ENCODE measurements around the gene GSTM4. TPM values are rescaled to one million over a fixed set of nuclear protein-coding genes. Genes with fewer than 3 reads are reported as not detected.
"Not testable (repeated sequence)": the region's sequence is repeated elsewhere in the genome, so short reads cannot be mapped to it uniquely, and the experiment has no call there.

Gene GSTM4
- total RNA-seq, 2 experiments from 2014 or later = 6.0 to 8.0 TPM

- peak overlapping the region; percentile 51; the same call in 1 of the 2 replicates for H2AFZ ChIP-seq (ENCODE audit: low read length)
- no peaks in the 10 kb centered on the region for H3K9me3 ChIP-seq (ENCODE audit: low read length)
- BruUV-seq (replicated peaks) = no TSS peak
- no peaks in the 10 kb centered on the region for H4K20me1 ChIP-seq (ENCODE audit: insufficient read depth, low read length)
- no peak for DNase-seq (ENCODE audit: low spot score)
- H3K4me1 ChIP-seq (ENCODE audit: insufficient read depth, low read length, poor library complexity, severe bottlenecking) = peaks cover 4% of the 10 kb centered on the region
- CTCF ChIA-PET (ENCODE audit: unreplicated experiment) = no interaction called here
- TF ChIP-seq EZH2phosphoT487 (IDR thresholded peaks at IDR 0.05; ENCODE audit: borderline replicate concordance, low read depth, low read length) = no peak
- TF ChIP-seq CTCF (conservative IDR thresholded peaks at IDR 0.05; ENCODE audit: low read length) = no peak
- no peaks in the 10 kb centered on the region for H3K9me2 ChIP-seq (ENCODE audit: insufficient read depth, low read length)
- H3K36me3 ChIP-seq (ENCODE audit: insufficient read depth, low read length) = no peaks in the 10 kb centered on the region
- POLR2A ChIA-PET = no interaction called here
- intact Hi-C loops (cut with micrococcal nuclease; ENCODE audit: unreplicated experiment) = no loop called here
- no peak overlapping the region for H3K27ac ChIP-seq (ENCODE audit: low read depth, low read length, poor library complexity, severe bottlenecking)
- no peak overlapping the region for H3K4me3 ChIP-seq (ENCODE audit: low read depth, low read length, poor library complexity, severe bottlenecking)
- H3K79me2 ChIP-seq (ENCODE audit: insufficient read depth, low read depth, low read length) = no peaks in the 10 kb centered on the region
- peak overlapping the region; percentile 7; the same call in 1 of the 2 replicates for H3K4me2 ChIP-seq (ENCODE audit: low read length)
These were observed 12.3 kb downstream of the GSTM4 start for GRCh38 chr1:109668123-109668775.

- H3K4me3 ChIP-seq (ENCODE audit: low read depth, low read length, poor library complexity, severe bottlenecking) = no peak overlapping the region
- no peak for TF ChIP-seq CTCF (conservative IDR thresholded peaks at IDR 0.05; ENCODE audit: low read length)
- no peak for TF ChIP-seq EZH2phosphoT487 (IDR thresholded peaks at IDR 0.05; ENCODE audit: borderline replicate concordance, low read depth, low read length)
These were observed 13.5 kb downstream of the GSTM4 start for GRCh38 chr1:109669246-109669948.

DNA sequence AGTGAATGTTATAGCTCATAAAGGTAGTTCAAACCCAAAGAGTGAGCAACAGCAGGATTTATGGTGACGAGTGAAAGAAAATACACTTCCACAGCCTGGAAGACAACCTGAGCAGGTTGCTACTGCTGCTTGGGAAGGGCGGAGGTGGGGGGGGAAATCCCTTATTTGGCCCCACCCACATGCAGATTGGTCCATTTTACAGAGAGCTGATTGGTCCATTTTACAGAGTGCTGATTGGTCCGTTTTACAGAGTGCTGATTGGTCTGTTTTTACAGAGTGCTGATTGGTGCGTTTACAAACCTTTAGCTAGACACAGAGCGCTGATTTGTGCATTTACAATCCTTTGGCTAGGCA is 14.0 kb downstream of the GSTM4 start:
- H3K36me3 ChIP-seq (ENCODE audit: insufficient read depth, low read length); H3K27ac ChIP-seq (ENCODE audit: low read depth, low read length, poor library complexity, severe bottlenecking); H3K4me1 ChIP-seq (ENCODE audit: insufficient read depth, low read length, poor library complexity, severe bottlenecking); H3K79me2 ChIP-seq (ENCODE audit: insufficient read depth, low read depth, low read length); DNase-seq (ENCODE audit: low spot score); H3K9me2 ChIP-seq (ENCODE audit: insufficient read depth, low read length); intact Hi-C loops (cut with micrococcal nuclease; ENCODE audit: unreplicated experiment); H3K9me3 ChIP-seq (ENCODE audit: low read length); H3K4me3 ChIP-seq (ENCODE audit: low read depth, low read length, poor library complexity, severe bottlenecking); H3K4me2 ChIP-seq (ENCODE audit: low read length); BruUV-seq (replicated peaks); H4K20me1 ChIP-seq (ENCODE audit: insufficient read depth, low read length): not testable (repeated sequence)
- peak overlapping the region; percentile 49; the same call in 1 of the 2 replicates for H2AFZ ChIP-seq (ENCODE audit: low read length)
- ChIA-PET POLR2A (interaction anchor here (0.6 kb wide), 1 partner anchor 390 kb away, joined by 3 read pairs; no protein-coding TSS in a partner anchor), CTCF (ENCODE audit: unreplicated experiment) (interaction anchor here (0.5 kb wide), 1 partner anchor 186 kb away, joined by 9 read pairs; the partner anchor contains the start of gene ATXN7L2)

More at GRCh38 chr1:109669246-109669948, 13.5 kb downstream of the GSTM4 start:
- Histone ChIP-seq H3K27ac (ENCODE audit: low read depth, low read length, poor library complexity, severe bottlenecking) (no peak overlapping the region), H3K4me2 (ENCODE audit: low read length) (no peak overlapping the region; the same call in 1 of the 2 replicates), H3K36me3 (ENCODE audit: insufficient read depth, low read length) (no peaks in the 10 kb centered on the region), H2AFZ (ENCODE audit: low read length) (peak overlapping the region; percentile 49; the same call in 1 of the 2 replicates), H3K9me2 (ENCODE audit: insufficient read depth, low read length) (no peaks in the 10 kb centered on the region), H3K4me1 (ENCODE audit: insufficient read depth, low read length, poor library complexity, severe bottlenecking) (no peaks in the 10 kb centered on the region), H4K20me1 (ENCODE audit: insufficient read depth, low read length) (no peaks in the 10 kb centered on the region), H3K9me3 (ENCODE audit: low read length) (no peaks in the 10 kb centered on the region), H3K79me2 (ENCODE audit: insufficient read depth, low read depth, low read length) (no peaks in the 10 kb centered on the region)
- ChIA-PET POLR2A (interaction anchor here (0.6 kb wide), 1 partner anchor 391 kb away, joined by 3 read pairs; no protein-coding TSS in a partner anchor), CTCF (ENCODE audit: unreplicated experiment) (interaction anchor here (0.5 kb wide), 1 partner anchor 186 kb away, joined by 9 read pairs; the partner anchor contains the start of gene ATXN7L2)
- intact Hi-C loops (cut with micrococcal nuclease; ENCODE audit: unreplicated experiment) = no loop called here
- no TSS peak for BruUV-seq (replicated peaks)
- DNase-seq (ENCODE audit: low spot score) = peak; percentile 17
